Measurements from ENCODE around the gene PKIB.

The PKIB gene

DNA sequence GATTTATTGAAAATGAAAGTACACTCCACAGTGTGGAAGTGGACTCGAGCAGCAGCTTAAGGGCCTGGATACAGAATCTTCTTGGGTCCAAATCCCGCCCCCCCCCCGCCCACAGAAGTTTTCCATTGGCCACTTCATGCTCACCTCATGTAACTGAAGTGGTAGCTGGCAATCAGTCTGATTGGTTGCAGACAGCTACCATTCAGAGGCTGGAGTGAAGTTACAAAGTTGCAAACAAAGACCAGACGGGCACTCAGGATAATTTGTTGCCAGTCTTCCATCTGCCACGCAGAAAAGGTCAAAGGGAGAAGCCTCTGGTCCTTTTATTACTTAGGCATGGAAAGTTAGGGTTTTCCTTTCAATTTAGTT lies 143.5 kb downstream of the PKIB start:
- no peak overlapping the region for H3K4me2 ChIP-seq (ENCODE audit: low read length)
- H3K4me1 ChIP-seq (ENCODE audit: control insufficient read depth, low read depth, low read length) = no peaks in the 10 kb centered on the region
- H4K8ac ChIP-seq (ENCODE audit: low read depth, low read length) = no peak overlapping the region
- no peak overlapping the region for H2BK120ac ChIP-seq (ENCODE audit: low read depth, low read length)
- H3K27ac ChIP-seq (ENCODE audit: low read depth, low read length) = no peak overlapping the region
- H3K9ac ChIP-seq (ENCODE audit: low read length) = no peak overlapping the region
- H3K56ac ChIP-seq (ENCODE audit: low read length) = no peak overlapping the region
- no peak overlapping the region for H2BK5ac ChIP-seq (ENCODE audit: low read length)
- H2AK5ac ChIP-seq (ENCODE audit: low read length) = no peak overlapping the region
- no peak overlapping the region for H3K4ac ChIP-seq (ENCODE audit: low read depth, low read length)
- H3K79me1 ChIP-seq (ENCODE audit: low read length) = no peaks in the 10 kb centered on the region
- no peak overlapping the region for H2BK15ac ChIP-seq (replicated peaks; ENCODE audit: low read depth)
- DNase-seq = no peak
- H3K4me3 ChIP-seq (ENCODE audit: low read length) = no peak overlapping the region
- H3K18ac ChIP-seq (ENCODE audit: low read length) = no peak overlapping the region
- no peaks in the 10 kb centered on the region for H3K27me3 ChIP-seq (ENCODE audit: insufficient read depth, low read length, poor library complexity)
- WGBS (ENCODE audit: extremely low coverage, insufficient coverage, low lambda C conversion rate) = no CpG with 5 or more reads among the region's 5 CpGs
- no peak overlapping the region for H4K5ac ChIP-seq (ENCODE audit: low read length)
- no peaks in the 10 kb centered on the region for H3K79me2 ChIP-seq (ENCODE audit: control insufficient read depth, insufficient read depth, low read length)
- H3K23ac ChIP-seq (ENCODE audit: low read length) = no peak overlapping the region
- H3K36me3 ChIP-seq (ENCODE audit: control insufficient read depth, insufficient read depth, low read length) = no peaks in the 10 kb centered on the region

DNA sequence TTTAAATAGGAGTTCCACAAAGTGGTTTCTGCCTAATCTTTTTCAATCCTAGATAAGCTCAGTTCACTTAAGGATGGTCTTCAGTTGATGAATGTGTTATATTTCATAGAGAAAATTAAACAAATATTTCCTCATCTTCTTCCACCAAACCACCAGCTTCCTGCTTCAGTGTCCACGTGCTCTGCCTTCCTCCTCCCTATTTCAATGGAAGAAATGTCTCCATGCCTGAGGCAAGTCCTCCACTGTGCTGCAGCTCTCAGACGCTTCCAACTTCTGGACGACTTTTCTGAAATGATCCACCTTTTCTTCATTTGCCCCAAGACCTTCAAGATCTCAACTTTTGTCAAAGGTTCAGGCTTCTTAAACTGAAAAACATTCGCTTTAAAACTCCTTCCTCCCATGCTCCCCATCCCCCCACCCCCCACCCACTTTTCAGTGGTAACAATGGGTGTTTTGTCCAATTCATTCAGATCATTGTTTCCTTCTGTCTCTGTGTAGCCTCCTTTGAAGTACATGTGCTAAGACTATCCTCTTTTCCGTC lies 144.1 kb downstream of the PKIB start:
- Histone ChIP-seq H2BK15ac (replicated peaks; ENCODE audit: low read depth) (no peak overlapping the region), H3K4me2 (ENCODE audit: low read length) (no peak overlapping the region), H3K36me3 (ENCODE audit: control insufficient read depth, insufficient read depth, low read length) (no peaks in the 10 kb centered on the region), H3K23ac (ENCODE audit: low read length) (no peak overlapping the region), H3K4ac (ENCODE audit: low read depth, low read length) (no peak overlapping the region), H2BK5ac (ENCODE audit: low read length) (no peak overlapping the region), H2AK5ac (ENCODE audit: low read length) (no peak overlapping the region), H4K8ac (ENCODE audit: low read depth, low read length) (no peak overlapping the region), H3K9ac (ENCODE audit: low read length) (no peak overlapping the region), H3K27me3 (ENCODE audit: insufficient read depth, low read length, poor library complexity) (no peaks in the 10 kb centered on the region), H4K5ac (ENCODE audit: low read length) (no peak overlapping the region), H3K79me1 (ENCODE audit: low read length) (no peaks in the 10 kb centered on the region), H3K4me1 (ENCODE audit: control insufficient read depth, low read depth, low read length) (no peaks in the 10 kb centered on the region), H3K18ac (ENCODE audit: low read length) (no peak overlapping the region), H3K56ac (ENCODE audit: low read length) (no peak overlapping the region), H2BK120ac (ENCODE audit: low read depth, low read length) (no peak overlapping the region), H3K79me2 (ENCODE audit: control insufficient read depth, insufficient read depth, low read length) (no peaks in the 10 kb centered on the region), H3K27ac (ENCODE audit: low read depth, low read length) (no peak overlapping the region), H3K4me3 (ENCODE audit: low read length) (no peak overlapping the region)
- DNase-seq = no peak
- no CpG with 5 or more reads among the region's 5 CpGs for WGBS (ENCODE audit: extremely low coverage, insufficient coverage, low lambda C conversion rate)

DNA sequence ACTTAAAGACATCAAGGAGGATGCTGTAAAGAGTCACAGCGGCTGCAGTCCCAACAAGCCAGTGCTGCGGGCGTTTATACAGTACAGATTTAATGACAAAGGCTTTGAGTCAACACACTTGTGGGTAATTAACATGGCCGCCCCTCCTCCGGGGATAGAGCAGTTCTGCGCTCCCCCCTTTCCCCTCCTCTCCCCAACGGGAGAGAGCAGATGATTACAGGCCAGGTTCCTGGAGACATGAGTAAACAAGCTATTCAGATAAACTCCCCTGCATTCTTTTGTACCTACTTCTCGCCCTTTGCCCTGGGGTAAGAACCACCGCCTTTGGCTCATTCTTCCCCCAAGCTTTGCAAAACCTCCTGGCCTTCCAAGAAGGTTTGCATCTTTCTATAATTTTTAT lies 145.7 kb downstream of the PKIB start:
- WGBS (ENCODE audit: extremely low coverage, insufficient coverage, low lambda C conversion rate) = no CpG with 5 or more reads among the region's 9 CpGs
- H3K79me1 ChIP-seq (ENCODE audit: low read length) = no peaks in the 10 kb centered on the region
- no peak overlapping the region for H2BK15ac ChIP-seq (replicated peaks; ENCODE audit: low read depth)
- H3K4ac ChIP-seq (ENCODE audit: low read depth, low read length) = no peak overlapping the region
- H3K4me1 ChIP-seq (ENCODE audit: control insufficient read depth, low read depth, low read length) = no peaks in the 10 kb centered on the region
- no peaks in the 10 kb centered on the region for H3K27me3 ChIP-seq (ENCODE audit: insufficient read depth, low read length, poor library complexity)
- no peak overlapping the region for H3K4me3 ChIP-seq (ENCODE audit: low read length)
- H3K9ac ChIP-seq (ENCODE audit: low read length) = no peak overlapping the region
- no peaks in the 10 kb centered on the region for H3K36me3 ChIP-seq (ENCODE audit: control insufficient read depth, insufficient read depth, low read length)
- H3K18ac ChIP-seq (ENCODE audit: low read length) = no peak overlapping the region
- H4K8ac ChIP-seq (ENCODE audit: low read depth, low read length) = no peak overlapping the region
- H3K27ac ChIP-seq (ENCODE audit: low read depth, low read length) = no peak overlapping the region
- H3K56ac ChIP-seq (ENCODE audit: low read length) = no peak overlapping the region
- no peak overlapping the region for H3K4me2 ChIP-seq (ENCODE audit: low read length)
- no peak overlapping the region for H4K5ac ChIP-seq (ENCODE audit: low read length)
- no peak overlapping the region for H3K23ac ChIP-seq (ENCODE audit: low read length)
- no peak for DNase-seq
- no peak overlapping the region for H2BK120ac ChIP-seq (ENCODE audit: low read depth, low read length)
- H3K79me2 ChIP-seq (ENCODE audit: control insufficient read depth, insufficient read depth, low read length) = no peaks in the 10 kb centered on the region
- H2AK5ac ChIP-seq (ENCODE audit: low read length) = no peak overlapping the region
- no peak overlapping the region for H2BK5ac ChIP-seq (ENCODE audit: low read length)

DNA sequence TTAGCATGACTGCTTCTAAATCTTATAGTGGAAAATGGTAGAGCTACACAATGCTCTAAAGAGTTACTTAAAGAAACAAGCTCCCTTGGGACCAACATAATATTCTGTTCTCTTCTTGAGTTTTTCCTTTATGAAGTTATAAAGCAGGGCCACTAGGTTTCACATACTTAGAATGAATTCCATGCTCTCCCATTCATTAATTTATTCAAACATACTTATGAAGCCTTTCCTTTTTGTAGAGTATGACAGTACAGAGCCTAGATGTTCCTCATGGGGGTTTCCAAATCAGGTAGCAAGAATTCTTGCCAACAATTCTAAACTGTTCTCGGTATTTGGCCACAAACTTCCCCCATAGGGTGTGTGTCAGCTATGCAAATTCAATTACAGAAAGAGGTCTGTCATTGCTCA lies 148.7 kb downstream of the PKIB start:
- no peak overlapping the region for H2AK5ac ChIP-seq (ENCODE audit: low read length)
- no peak overlapping the region for H2BK5ac ChIP-seq (ENCODE audit: low read length)
- no peak overlapping the region for H3K27ac ChIP-seq (ENCODE audit: low read depth, low read length)
- no peaks in the 10 kb centered on the region for H3K79me2 ChIP-seq (ENCODE audit: control insufficient read depth, insufficient read depth, low read length)
- H3K79me1 ChIP-seq (ENCODE audit: low read length) = no peaks in the 10 kb centered on the region
- H3K36me3 ChIP-seq (ENCODE audit: control insufficient read depth, insufficient read depth, low read length) = no peaks in the 10 kb centered on the region
- no peak overlapping the region for H2BK120ac ChIP-seq (ENCODE audit: low read depth, low read length)
- H3K56ac ChIP-seq (ENCODE audit: low read length) = no peak overlapping the region
- no peak overlapping the region for H2BK15ac ChIP-seq (replicated peaks; ENCODE audit: low read depth)
- no peaks in the 10 kb centered on the region for H3K4me1 ChIP-seq (ENCODE audit: control insufficient read depth, low read depth, low read length)
- WGBS (ENCODE audit: extremely low coverage, insufficient coverage, low lambda C conversion rate) = no CpG with 5 or more reads among the region's 1 CpG
- no peaks in the 10 kb centered on the region for H3K27me3 ChIP-seq (ENCODE audit: insufficient read depth, low read length, poor library complexity)
- H3K4me2 ChIP-seq (ENCODE audit: low read length) = no peak overlapping the region
- H3K9ac ChIP-seq (ENCODE audit: low read length) = no peak overlapping the region
- no peak overlapping the region for H3K4ac ChIP-seq (ENCODE audit: low read depth, low read length)
- no peak for DNase-seq
- no peak overlapping the region for H4K8ac ChIP-seq (ENCODE audit: low read depth, low read length)
- no peak overlapping the region for H3K4me3 ChIP-seq (ENCODE audit: low read length)
- H3K18ac ChIP-seq (ENCODE audit: low read length) = no peak overlapping the region
- no peak overlapping the region for H3K23ac ChIP-seq (ENCODE audit: low read length)
- H4K5ac ChIP-seq (ENCODE audit: low read length) = no peak overlapping the region

DNA sequence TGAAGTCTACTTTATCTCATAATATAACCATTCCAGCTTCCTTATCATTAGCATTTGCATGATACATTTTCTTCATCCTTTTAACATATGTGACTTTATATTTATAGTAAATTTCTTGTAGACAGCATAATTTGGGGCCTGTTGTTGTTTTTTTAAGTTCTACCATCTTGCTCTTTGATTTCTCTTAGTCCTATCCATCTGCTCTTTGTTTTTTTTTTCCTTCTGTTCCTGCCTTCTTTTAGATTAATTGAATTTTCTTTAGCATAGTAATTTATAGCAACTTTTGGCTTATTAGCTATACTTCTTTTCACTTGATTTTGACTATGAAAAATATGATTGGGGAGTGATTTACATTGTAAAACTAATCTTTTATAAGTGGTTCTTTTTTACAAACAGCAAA lies 150.1 kb downstream of the PKIB start:
- no peak overlapping the region for H3K23ac ChIP-seq (ENCODE audit: low read length)
- H3K9ac ChIP-seq (ENCODE audit: low read length) = no peak overlapping the region
- no peak for DNase-seq
- H3K79me2 ChIP-seq (ENCODE audit: control insufficient read depth, insufficient read depth, low read length) = no peaks in the 10 kb centered on the region
- no peaks in the 10 kb centered on the region for H3K4me1 ChIP-seq (ENCODE audit: control insufficient read depth, low read depth, low read length)
- no peak overlapping the region for H4K8ac ChIP-seq (ENCODE audit: low read depth, low read length)
- no peak overlapping the region for H3K56ac ChIP-seq (ENCODE audit: low read length)
- H3K4me2 ChIP-seq (ENCODE audit: low read length) = no peak overlapping the region
- no peak overlapping the region for H2BK15ac ChIP-seq (replicated peaks; ENCODE audit: low read depth)
- no peak overlapping the region for H3K4ac ChIP-seq (ENCODE audit: low read depth, low read length)
- H3K4me3 ChIP-seq (ENCODE audit: low read length) = no peak overlapping the region
- no peaks in the 10 kb centered on the region for H3K27me3 ChIP-seq (ENCODE audit: insufficient read depth, low read length, poor library complexity)
- no peak overlapping the region for H3K18ac ChIP-seq (ENCODE audit: low read length)
- H3K36me3 ChIP-seq (ENCODE audit: control insufficient read depth, insufficient read depth, low read length) = no peaks in the 10 kb centered on the region
- H3K79me1 ChIP-seq (ENCODE audit: low read length) = no peaks in the 10 kb centered on the region
- H2AK5ac ChIP-seq (ENCODE audit: low read length) = no peak overlapping the region
- no peak overlapping the region for H3K27ac ChIP-seq (ENCODE audit: low read depth, low read length)
- no peak overlapping the region for H2BK120ac ChIP-seq (ENCODE audit: low read depth, low read length)
- H2BK5ac ChIP-seq (ENCODE audit: low read length) = no peak overlapping the region
- no peak overlapping the region for H4K5ac ChIP-seq (ENCODE audit: low read length)

DNA sequence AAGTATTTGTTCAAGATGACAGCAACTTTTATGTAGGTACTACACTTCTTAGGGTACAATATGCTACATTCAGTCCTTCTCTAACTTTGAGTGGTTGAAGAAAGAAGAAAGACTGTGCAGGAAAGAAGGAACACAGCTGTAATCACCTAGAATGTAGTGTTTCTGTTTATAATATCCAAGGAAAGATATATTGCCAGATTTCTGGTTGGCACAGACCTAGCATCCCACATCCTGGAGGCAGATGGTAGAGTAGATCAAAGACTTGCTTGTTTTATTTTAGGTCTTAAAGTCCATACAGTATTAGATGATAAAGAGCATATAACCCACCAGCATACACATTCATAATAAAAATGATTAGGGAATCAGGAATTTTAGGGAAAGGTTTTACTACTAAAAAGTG lies 156.1 kb downstream of the PKIB start:
- H2BK120ac ChIP-seq (ENCODE audit: low read depth, low read length) = no peak overlapping the region
- no peak overlapping the region for H2BK15ac ChIP-seq (replicated peaks; ENCODE audit: low read depth)
- H3K18ac ChIP-seq (ENCODE audit: low read length) = no peak overlapping the region
- H3K4ac ChIP-seq (ENCODE audit: low read depth, low read length) = no peak overlapping the region
- no peaks in the 10 kb centered on the region for H3K79me2 ChIP-seq (ENCODE audit: control insufficient read depth, insufficient read depth, low read length)
- no peak overlapping the region for H3K23ac ChIP-seq (ENCODE audit: low read length)
- no peak overlapping the region for H3K56ac ChIP-seq (ENCODE audit: low read length)
- H3K27ac ChIP-seq (ENCODE audit: low read depth, low read length) = no peak overlapping the region
- no peaks in the 10 kb centered on the region for H3K27me3 ChIP-seq (ENCODE audit: insufficient read depth, low read length, poor library complexity)
- H3K79me1 ChIP-seq (ENCODE audit: low read length) = no peaks in the 10 kb centered on the region
- no peak overlapping the region for H3K9ac ChIP-seq (ENCODE audit: low read length)
- H4K5ac ChIP-seq (ENCODE audit: low read length) = no peak overlapping the region
- no peak overlapping the region for H2BK5ac ChIP-seq (ENCODE audit: low read length)
- H3K36me3 ChIP-seq (ENCODE audit: control insufficient read depth, insufficient read depth, low read length) = no peaks in the 10 kb centered on the region
- no peak overlapping the region for H2AK5ac ChIP-seq (ENCODE audit: low read length)
- DNase-seq = no peak
- no peak overlapping the region for H4K8ac ChIP-seq (ENCODE audit: low read depth, low read length)
- no peaks in the 10 kb centered on the region for H3K4me1 ChIP-seq (ENCODE audit: control insufficient read depth, low read depth, low read length)
- H3K4me3 ChIP-seq (ENCODE audit: low read length) = no peak overlapping the region
- H3K4me2 ChIP-seq (ENCODE audit: low read length) = no peak overlapping the region

All from mesendoderm (in vitro differentiated cells).